Colonic mucosa (tissue), 4 donors: Measurements from ENCODE around the gene FTO. TPM values are rescaled to one million over a fixed set of nuclear protein-coding genes. Genes with fewer than 3 reads are reported as not detected.

Experiments used
- DNase-seq: peaks from one replicate; pipeline ENCODE4 v3.0.0-alpha.2; 2020
- H3K27ac ChIP-seq: fragments of 200-600 bp; one replicate; pipeline ENCODE4 v1.8.0; 2021
- H3K27me3 ChIP-seq: fragments of 200-600 bp; one replicate; pipeline ENCODE4 v1.8.0; 2021
- H3K36me3 ChIP-seq: fragments of 200-600 bp; one replicate; pipeline ENCODE4 v1.8.0; 2021
- H3K4me1 ChIP-seq: fragments of 200-600 bp; one replicate; pipeline ENCODE4 v1.8.0; 2021; ENCODE audit warnings: mild to moderate bottlenecking
- H3K4me3 ChIP-seq: fragments of 200-600 bp; one replicate; pipeline ENCODE4 v1.8.0; 2021
- H3K9ac ChIP-seq, 2 donors: one replicate each; pipeline ENCODE4 v1.7.0; 2013; ENCODE audit warnings: control low read depth in 2 of 2, low read depth in 2 of 2, low read length in 2 of 2
- H3K9me3 ChIP-seq: fragments of 200-600 bp; one replicate; pipeline ENCODE4 v1.8.0; 2021
- intact Hi-C: fragments of 100-400 bp; cut with DNase I; formaldehyde crosslinking; loops from one replicate; pipeline ENCODE4 v1.14.1; 2022
- total RNA-seq, 2 donors: library from RNA; stranded (reverse); fragmentation: NEBNext Ultra II Directional in 1 of 2; extraction: Animal tissue kit (Norgen Biotek cat#: 25700) in 1 of 2; gene quantifications; one replicate each; pipeline ENCODE4 v1.2.1, GENCODE V29; 2021
- TF ChIP-seq, protein P1 (sequence below): fragments of 200-600 bp; IDR thresholded peaks from one replicate; pipeline ENCODE4 v1.8.0; 2022; ENCODE audit warnings: antibody characterized with exemption, mild to moderate bottlenecking
- donor health status: healthy.
- donor health status: DM: no; HTN: no; CAD: no.
- donor health status: DM: no; HTN: no; CAD: no.

The FTO gene
- total RNA-seq = 10 to 100 TPM; 38.3 to 39.2 TPM

DNA sequence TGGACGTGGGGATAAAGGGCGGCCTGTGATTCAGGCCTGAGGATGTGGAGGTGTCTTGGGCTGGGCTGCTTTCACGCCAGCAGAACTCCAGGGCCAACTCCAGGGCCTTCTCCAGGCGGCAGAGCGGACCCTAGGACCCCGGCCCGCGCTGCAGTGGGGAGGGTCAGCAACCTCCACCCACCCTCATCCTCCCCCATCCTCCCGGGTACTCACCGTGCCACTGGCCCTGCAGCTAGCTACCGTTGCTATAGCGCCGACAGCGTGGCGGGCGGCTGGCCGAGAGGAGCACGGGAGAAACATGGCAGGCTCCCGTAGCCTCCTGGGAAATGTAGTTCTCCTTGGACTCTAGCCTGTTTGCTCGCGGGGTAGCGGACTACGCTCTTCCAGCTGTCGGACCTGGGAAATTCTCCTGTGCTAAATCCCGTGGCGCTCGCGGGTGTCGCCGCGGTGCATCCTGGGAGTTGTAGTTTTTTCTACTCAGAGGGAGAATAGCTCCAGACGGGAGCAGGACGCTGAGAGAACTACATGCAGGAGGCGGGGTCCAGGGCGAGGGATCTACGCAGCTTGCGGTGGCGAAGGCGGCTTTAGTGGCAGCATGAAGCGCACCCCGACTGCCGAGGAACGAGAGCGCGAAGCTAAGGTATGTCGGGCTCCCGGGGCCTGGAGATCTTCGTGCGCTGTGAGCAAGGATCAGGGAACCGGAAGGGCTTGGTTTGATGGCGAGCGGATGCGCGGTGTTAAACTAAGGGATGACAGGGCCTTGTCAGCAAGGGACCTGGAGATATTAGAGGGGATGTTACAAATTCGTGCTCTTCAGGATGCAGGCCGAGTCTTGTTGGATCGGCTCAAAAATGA lies at the start of gene FTO, which contains the start of gene RPGRIP1L:
FTO (plus strand) TSS at position 567 of the 855 bp plus-strand sequence.
RPGRIP1L (minus strand) TSS at position 270 of the 855 bp plus-strand sequence. CDS start 3,136 bp downstream, outside the sequence.
- Histone ChIP-seq H3K4me3 (peak within 1 kb of the TSS; percentile 81), H3K4me1 (peaks cover 9% of the 10 kb centered on the region), H3K27ac (peak within 1 kb of the TSS; percentile 30), H3K27me3 (no peaks in the 10 kb centered on the region), H3K9ac (peak within 1 kb of the TSS; percentile 63 to 82), H3K9me3 (no peaks in the 10 kb centered on the region), H3K36me3 (no peaks in the 10 kb centered on the region)
- DNase-seq = peak; percentile 100
- TF ChIP-seq, protein P1, sequence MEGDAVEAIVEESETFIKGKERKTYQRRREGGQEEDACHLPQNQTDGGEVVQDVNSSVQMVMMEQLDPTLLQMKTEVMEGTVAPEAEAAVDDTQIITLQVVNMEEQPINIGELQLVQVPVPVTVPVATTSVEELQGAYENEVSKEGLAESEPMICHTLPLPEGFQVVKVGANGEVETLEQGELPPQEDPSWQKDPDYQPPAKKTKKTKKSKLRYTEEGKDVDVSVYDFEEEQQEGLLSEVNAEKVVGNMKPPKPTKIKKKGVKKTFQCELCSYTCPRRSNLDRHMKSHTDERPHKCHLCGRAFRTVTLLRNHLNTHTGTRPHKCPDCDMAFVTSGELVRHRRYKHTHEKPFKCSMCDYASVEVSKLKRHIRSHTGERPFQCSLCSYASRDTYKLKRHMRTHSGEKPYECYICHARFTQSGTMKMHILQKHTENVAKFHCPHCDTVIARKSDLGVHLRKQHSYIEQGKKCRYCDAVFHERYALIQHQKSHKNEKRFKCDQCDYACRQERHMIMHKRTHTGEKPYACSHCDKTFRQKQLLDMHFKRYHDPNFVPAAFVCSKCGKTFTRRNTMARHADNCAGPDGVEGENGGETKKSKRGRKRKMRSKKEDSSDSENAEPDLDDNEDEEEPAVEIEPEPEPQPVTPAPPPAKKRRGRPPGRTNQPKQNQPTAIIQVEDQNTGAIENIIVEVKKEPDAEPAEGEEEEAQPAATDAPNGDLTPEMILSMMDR = no peak
- intact Hi-C loops = no loop called here

- Histone ChIP-seq H3K27ac (no peak overlapping the region), H3K27me3 (no peaks in the 10 kb centered on the region)
- intact Hi-C loops = no loop called here
Observed at GRCh38 chr16:53654946-53655345, 49.0 kb upstream of the FTO start.

GRCh38 chr16:53662072-53662471 lies 41.9 kb upstream of the FTO start:
- no peaks in the 10 kb centered on the region for H3K4me1 ChIP-seq
- no peak overlapping the region for H3K9ac ChIP-seq
- H3K4me3 ChIP-seq = no peak overlapping the region
- no peaks in the 10 kb centered on the region for H3K36me3 ChIP-seq
- H3K27me3 ChIP-seq = no peaks in the 10 kb centered on the region
- intact Hi-C loops = no loop called here
- no peak overlapping the region for H3K27ac ChIP-seq
- no peaks in the 10 kb centered on the region for H3K9me3 ChIP-seq
- no peak for DNase-seq
- TF ChIP-seq, protein P1 = no peak

More at GRCh38 chr16:53654946-53655345, 49.0 kb upstream of the FTO start:
- TF ChIP-seq, protein P1 = no peak
- Histone ChIP-seq H3K9me3 (no peaks in the 10 kb centered on the region), H3K4me1 (no peaks in the 10 kb centered on the region), H3K36me3 (no peaks in the 10 kb centered on the region), H3K9ac (no peak overlapping the region), H3K4me3 (no peak overlapping the region)
- DNase-seq = no peak

DNA sequence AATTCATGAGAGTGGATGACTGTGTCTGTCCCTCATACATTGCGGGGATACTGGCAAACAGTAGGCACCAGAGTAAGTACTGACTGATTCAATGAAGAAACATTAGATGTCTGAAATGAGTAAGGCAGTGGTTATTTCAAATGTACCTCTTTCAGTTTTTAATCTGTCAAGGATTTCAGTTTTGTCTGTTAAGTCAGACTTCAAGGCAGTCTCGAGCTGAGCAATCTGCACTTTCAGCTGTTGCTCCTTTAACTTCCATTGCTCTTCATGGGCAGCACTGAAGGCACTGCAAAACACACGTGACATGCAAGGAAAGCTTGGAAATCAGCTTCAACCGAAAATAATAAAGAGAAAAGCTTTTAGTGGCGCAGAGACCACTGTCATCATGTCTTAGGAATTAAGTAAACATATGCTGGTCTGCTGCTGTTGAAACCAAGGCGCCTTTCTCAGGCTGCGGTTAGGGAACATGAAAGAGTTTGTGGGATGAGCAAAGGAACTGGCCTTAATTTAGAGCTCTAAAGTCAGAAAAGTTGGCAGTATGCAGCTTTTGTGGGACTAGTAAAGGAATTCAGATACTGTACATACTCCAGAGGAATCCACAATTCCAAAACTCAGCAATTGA lies 39.1 kb upstream of the FTO start:
- Histone ChIP-seq H3K27ac (no peak overlapping the region), H3K9me3 (no peaks in the 10 kb centered on the region), H3K9ac (no peak overlapping the region), H3K4me1 (no peaks in the 10 kb centered on the region), H3K4me3 (no peak overlapping the region), H3K27me3 (no peaks in the 10 kb centered on the region), H3K36me3 (no peaks in the 10 kb centered on the region)
- DNase-seq = no peak
- intact Hi-C loops = no loop called here
- TF ChIP-seq, protein P1 = no peak

GRCh38 chr16:53666786-53667415 lies 37.1 kb upstream of the FTO start:
- no peaks in the 10 kb centered on the region for H3K9me3 ChIP-seq
- H3K27me3 ChIP-seq = no peaks in the 10 kb centered on the region
- no peak overlapping the region for H3K4me3 ChIP-seq
- no peaks in the 10 kb centered on the region for H3K36me3 ChIP-seq
- DNase-seq = no peak
- no peak overlapping the region for H3K27ac ChIP-seq
- TF ChIP-seq, protein P1 = no peak
- no peaks in the 10 kb centered on the region for H3K4me1 ChIP-seq
- intact Hi-C loops = no loop called here
- no peak overlapping the region for H3K9ac ChIP-seq
